HCT116 (cell line): Measurements from ENCODE around the gene TMEFF2.

Experiments
- CEBPB ChIP-seq: IDR thresholded peaks from 2 replicates; pipeline ENCODE4 v1.6.1; 2012; ENCODE audit warnings: low read depth
- JUND ChIP-seq: IDR thresholded peaks from 2 replicates; pipeline ENCODE4 v1.6.1; 2012
- POLR2A ChIP-seq: IDR thresholded peaks from 2 replicates; pipeline ENCODE4 v1.7.0; 2011; ENCODE audit warnings: borderline replicate concordance; ENCODE audit not compliant: insufficient read depth, insufficient read length; ENCODE audit errors: extremely low read depth
- RAD21 ChIP-seq: IDR thresholded peaks from 2 replicates; pipeline ENCODE4 v1.6.1; 2012; ENCODE audit warnings: low read depth, mild to moderate bottlenecking
- SP1 ChIP-seq: IDR thresholded peaks from 2 replicates; pipeline ENCODE4 v1.6.1; 2012; ENCODE audit warnings: low read depth
- ZNF274 ChIP-seq: fragments of 200-500 bp; sonication (Bioruptor generic); IDR thresholded peaks from 2 replicates; pipeline ENCODE4 v1.6.1; 2014; ENCODE audit warnings: mild to moderate bottlenecking, low read depth, low read length, inconsistent platforms
- TF ChIP-seq, protein P1 (sequence below), 3 experiments: fragments of 200-600 bp in 1 of 3; sonication (generic) in 1 of 3; IDR thresholded peaks in 2 of 3; conservative IDR thresholded peaks in 1 of 3; 2 replicates each; pipeline ENCODE4 v1.5.1; 2012 to 2017; ENCODE audit warnings: low read depth in 2 of 3, low read length in 2 of 3, antibody characterized with exemption in 1 of 3, borderline replicate concordance in 1 of 3, control low read depth in 1 of 3, mild to moderate bottlenecking in 1 of 3, mixed read lengths in 1 of 3, mixed run types in 1 of 3, moderate library complexity in 1 of 3; ENCODE audit not compliant: insufficient read depth in 1 of 3

DNA sequence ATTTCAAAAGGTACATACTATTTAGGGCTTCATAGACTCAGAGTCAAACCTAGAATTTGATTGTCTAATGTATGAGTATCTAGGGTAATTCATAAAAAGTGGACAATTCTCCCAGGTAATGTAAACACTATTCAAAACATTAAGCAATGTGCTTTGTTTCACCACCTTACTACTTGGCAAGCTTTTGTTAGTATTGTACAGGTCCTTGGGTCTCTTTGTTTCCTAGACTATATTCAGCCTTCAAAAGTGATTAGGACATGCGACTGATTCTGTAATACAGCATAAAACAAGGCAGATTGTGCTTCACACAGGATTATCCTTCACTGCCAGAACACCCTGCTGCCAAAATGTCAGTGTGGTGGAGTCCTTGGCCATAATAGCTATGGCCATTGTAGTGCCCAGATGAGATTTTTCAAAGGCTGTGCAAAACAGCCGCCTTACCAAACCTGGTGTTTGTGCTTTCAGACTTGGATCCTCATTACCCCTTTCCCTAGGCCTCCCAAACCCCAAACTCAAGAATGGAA is 257.8 kb downstream of the TMEFF2 start:
- TF ChIP-seq, protein P1, sequence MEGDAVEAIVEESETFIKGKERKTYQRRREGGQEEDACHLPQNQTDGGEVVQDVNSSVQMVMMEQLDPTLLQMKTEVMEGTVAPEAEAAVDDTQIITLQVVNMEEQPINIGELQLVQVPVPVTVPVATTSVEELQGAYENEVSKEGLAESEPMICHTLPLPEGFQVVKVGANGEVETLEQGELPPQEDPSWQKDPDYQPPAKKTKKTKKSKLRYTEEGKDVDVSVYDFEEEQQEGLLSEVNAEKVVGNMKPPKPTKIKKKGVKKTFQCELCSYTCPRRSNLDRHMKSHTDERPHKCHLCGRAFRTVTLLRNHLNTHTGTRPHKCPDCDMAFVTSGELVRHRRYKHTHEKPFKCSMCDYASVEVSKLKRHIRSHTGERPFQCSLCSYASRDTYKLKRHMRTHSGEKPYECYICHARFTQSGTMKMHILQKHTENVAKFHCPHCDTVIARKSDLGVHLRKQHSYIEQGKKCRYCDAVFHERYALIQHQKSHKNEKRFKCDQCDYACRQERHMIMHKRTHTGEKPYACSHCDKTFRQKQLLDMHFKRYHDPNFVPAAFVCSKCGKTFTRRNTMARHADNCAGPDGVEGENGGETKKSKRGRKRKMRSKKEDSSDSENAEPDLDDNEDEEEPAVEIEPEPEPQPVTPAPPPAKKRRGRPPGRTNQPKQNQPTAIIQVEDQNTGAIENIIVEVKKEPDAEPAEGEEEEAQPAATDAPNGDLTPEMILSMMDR (IDR thresholded peaks at IDR 0.05 in 2 of 3, conservative IDR thresholded peaks at IDR 0.05 in 1 of 3; ENCODE audit: borderline replicate concordance in 1 of 3, insufficient read depth in 1 of 3, low read depth in 2 of 3, low read length in 2 of 3), result no peak
- TF ChIP-seq JUND, result no peak
- TF ChIP-seq ZNF274, result no peak
- TF ChIP-seq SP1, result no peak
- no peak for TF ChIP-seq CEBPB
- no peak for TF ChIP-seq RAD21
- no peak for TF ChIP-seq POLR2A
